GM18511 (cell line): ENCODE data around the gene MCCC2.
"Not testable (repeated sequence)": the region's sequence is repeated elsewhere in the genome, so short reads cannot be mapped to it uniquely, and the experiment has no call there.

ENCODE experiments used
- ATAC-seq: cut with Tn5 transposase; IDR thresholded peaks from one replicate; pipeline ENCODE4 v1.9.1; 2021; ENCODE audit warnings: mild to moderate bottlenecking, moderate library complexity; ENCODE audit not compliant: unreplicated experiment

MCCC2 gene

GRCh38 chr5:71586941-71587765 is at the start of gene MCCC2:
TSS of gene MCCC2 (plus strand) at chr5:71587340. CDS start at chr5:71587426, 86 bp downstream.
- ATAC-seq = peak; percentile 97

- ATAC-seq = no peak
These were observed 49.5 kb upstream of the MCCC2 start for GRCh38 chr5:71537687-71538086.

- ATAC-seq = not testable (repeated sequence)
These were observed 36.3 kb upstream of the MCCC2 start for GRCh38 chr5:71550885-71551284.

GRCh38 chr5:71551582-71551981 is 35.6 kb upstream of the MCCC2 start:
- ATAC-seq = not testable (repeated sequence)

- not testable (repeated sequence) for ATAC-seq
These were observed 35.0 kb upstream of the MCCC2 start for GRCh38 chr5:71552026-71552749.

DNA sequence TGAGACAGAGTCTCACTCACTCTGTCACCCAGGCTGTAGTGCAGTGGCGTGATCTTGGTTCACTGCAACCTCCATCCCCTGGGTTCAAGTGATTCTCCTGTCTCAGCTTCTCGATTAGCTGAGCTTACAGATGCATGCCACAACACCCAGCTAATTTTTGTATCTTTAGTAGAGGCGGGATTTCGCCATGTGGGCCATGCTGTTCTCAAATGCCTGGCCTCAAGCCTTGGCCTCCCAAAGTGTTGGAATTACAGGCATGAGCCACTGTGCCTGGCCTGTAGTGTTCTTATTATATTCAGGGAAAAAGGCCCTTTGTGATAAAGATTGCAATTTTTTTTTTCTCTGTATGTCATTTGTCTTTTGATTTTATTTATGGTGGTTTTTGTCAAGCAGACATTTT is 24.0 kb upstream of the MCCC2 start:
- no peak for ATAC-seq

- ATAC-seq = no peak
These were observed 22.2 kb upstream of the MCCC2 start for GRCh38 chr5:71564895-71565294.

GRCh38 chr5:71569748-71570509 is 17.2 kb upstream of the MCCC2 start:
- ATAC-seq = no peak

DNA sequence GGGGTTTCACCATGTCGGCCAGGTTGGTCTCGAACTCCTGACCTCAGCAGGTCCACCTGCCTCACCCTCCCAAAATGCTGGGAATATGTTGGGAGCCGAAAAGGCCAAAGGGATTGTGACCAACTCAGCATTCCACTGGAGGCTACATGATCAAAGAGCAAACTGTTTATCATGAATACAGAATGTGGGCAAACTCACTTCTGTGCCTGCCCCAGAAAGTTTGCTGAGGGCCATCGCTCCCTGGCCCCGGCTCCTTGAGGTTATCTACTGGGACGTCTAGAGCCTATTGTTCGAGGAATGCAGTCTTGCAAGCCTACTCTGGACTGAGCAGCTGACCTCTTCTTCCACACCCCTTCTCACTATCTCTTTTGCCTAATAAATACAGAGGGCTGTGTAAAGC is 15.3 kb upstream of the MCCC2 start:
- ATAC-seq = not testable (repeated sequence)

GRCh38 chr5:71573591-71573990 is 13.5 kb upstream of the MCCC2 start:
- ATAC-seq = no peak

DNA sequence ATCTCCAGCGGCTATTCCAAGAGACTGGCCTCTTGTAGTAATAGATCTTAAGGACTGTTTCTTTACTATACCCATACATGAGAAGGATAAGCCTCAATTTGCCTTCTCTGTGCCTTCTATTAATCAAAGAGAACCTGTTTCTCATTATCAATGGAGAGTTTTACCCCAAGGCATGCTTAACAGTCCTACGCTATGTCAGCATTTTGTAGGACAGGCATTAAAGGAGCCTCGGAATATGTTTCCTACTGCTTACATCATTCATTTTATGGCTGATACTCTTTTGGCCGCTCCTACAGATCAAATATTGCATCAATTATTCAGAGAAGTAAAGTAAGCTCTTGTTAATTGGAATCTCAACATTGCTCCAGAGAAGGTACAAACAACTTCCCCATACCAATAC is 11.6 kb upstream of the MCCC2 start:
- ATAC-seq = not testable (repeated sequence)

- no peak for ATAC-seq
These were observed 10.9 kb upstream of the MCCC2 start for GRCh38 chr5:71576241-71576640.

- not testable (repeated sequence) for ATAC-seq
These were observed 9.3 kb upstream of the MCCC2 start for GRCh38 chr5:71577839-71578238.

DNA sequence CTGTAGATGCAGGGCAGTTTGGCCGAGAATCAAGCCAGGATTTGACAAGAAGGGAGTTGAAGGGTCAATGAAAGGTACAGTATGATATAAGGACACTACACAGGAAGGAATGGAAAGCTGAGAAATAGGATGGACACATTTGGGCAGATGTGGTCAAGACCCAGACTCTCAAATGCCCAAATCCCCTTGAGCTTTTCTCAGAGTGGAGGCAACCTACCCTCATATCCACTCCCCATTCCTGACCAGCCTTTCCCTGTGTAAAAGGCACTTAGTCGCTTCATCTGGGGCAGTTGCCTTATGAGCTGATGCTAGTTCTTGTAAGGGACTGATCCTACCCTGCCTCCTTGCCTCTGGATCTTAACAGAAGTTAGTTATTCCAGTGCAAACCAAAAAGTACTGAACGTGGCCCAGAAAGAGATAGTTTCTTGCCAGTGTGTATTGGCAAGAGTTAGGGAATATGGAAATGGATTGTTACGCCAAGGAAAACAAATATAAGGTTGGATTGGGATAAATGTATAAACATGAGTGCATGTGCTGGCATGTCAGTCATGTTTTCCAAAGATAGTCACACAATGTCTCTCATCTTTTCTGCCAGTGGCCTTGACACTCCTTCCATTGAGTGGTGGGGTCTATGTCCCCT is 4.1 kb upstream of the MCCC2 start:
- no peak for ATAC-seq

GRCh38 chr5:71586052-71586940 is 844 bp upstream of the MCCC2 start:
- ATAC-seq = peak; percentile 9

GRCh38 chr5:71587766-71588532 is 809 bp downstream of the MCCC2 start:
- peak; percentile 19 for ATAC-seq

DNA sequence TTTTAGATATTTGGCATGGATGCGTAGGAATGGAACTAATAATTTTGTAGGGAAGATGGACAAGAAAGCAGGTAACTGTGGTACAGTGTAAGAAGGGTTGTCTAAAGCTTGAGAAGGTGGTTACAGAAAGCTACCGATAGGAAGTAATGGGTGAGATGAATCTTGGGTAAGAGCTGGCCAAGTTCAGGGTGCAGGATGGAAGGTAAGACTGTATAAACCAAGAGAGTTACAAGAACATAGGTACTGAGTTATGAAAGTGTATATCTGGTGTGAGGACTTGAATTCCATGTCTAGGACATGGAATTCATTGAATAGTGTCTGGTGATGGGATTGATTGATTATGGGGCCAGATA is 1.4 kb downstream of the MCCC2 start:
- no peak for ATAC-seq

GRCh38 chr5:71589903-71590302 is 2.8 kb downstream of the MCCC2 start:
- no peak for ATAC-seq

- no peak for ATAC-seq
These were observed 4.0 kb downstream of the MCCC2 start for GRCh38 chr5:71591100-71591499.
